Liver (tissue), 9 donors: ENCODE results near the gene NME4. TPM values are rescaled to one million over a fixed set of nuclear protein-coding genes. Genes with fewer than 3 reads are reported as not detected.
A peak's percentile ranks its signal among the peaks of the same experiment; 100 is the strongest.

Source experiments
- DNase-seq: peaks from one replicate; pipeline ENCODE4 v3.0.0-alpha.2; 2017; ENCODE audit warnings: low spot score
- H3K27ac ChIP-seq, 2 donors: one replicate each; pipeline ENCODE4 v1.7.0; 2013; ENCODE audit warnings: inconsistent platforms in 2 of 2, low read length in 2 of 2, control low read depth in 1 of 2, low read depth in 1 of 2, mild to moderate bottlenecking in 1 of 2
- H3K27me3 ChIP-seq, 4 donors: one replicate each; pipeline versions ENCODE4 v1.6.1 to v1.7.0; 2013; ENCODE audit warnings: low read length in 3 of 4, inconsistent platforms in 1 of 4, mild to moderate bottlenecking in 1 of 4, moderate library complexity in 1 of 4; ENCODE audit not compliant: control insufficient read depth in 4 of 4, insufficient read depth in 4 of 4
- H3K36me3 ChIP-seq, 4 donors: one replicate each; pipeline versions ENCODE4 v1.6.1 to v1.7.0; 2013; ENCODE audit warnings: low read length in 3 of 4, mild to moderate bottlenecking in 3 of 4, low read depth in 1 of 4, moderate library complexity in 1 of 4; ENCODE audit not compliant: control insufficient read depth in 4 of 4, insufficient read depth in 3 of 4
- H3K4me1 ChIP-seq, 4 donors: one replicate each; pipeline versions ENCODE4 v1.6.1 to v1.7.0; 2013; ENCODE audit warnings: low read length in 3 of 4, mild to moderate bottlenecking in 3 of 4, moderate library complexity in 1 of 4; ENCODE audit not compliant: control insufficient read depth in 4 of 4, insufficient read depth in 4 of 4
- H3K4me3 ChIP-seq, 3 donors: one replicate each; pipeline versions ENCODE4 v1.6.1 to v1.7.0; 2013; ENCODE audit warnings: low read length in 3 of 3, control low read depth in 1 of 3, low read depth in 1 of 3, mild to moderate bottlenecking in 1 of 3
- H3K9ac ChIP-seq, 2 donors: one replicate each; pipeline ENCODE4 v1.7.0; 2013; ENCODE audit warnings: low read length in 2 of 2, mild to moderate bottlenecking in 2 of 2, moderate library complexity in 2 of 2, control low read depth in 1 of 2, low read depth in 1 of 2
- H3K9me3 ChIP-seq, 4 donors: one replicate each; pipeline versions ENCODE4 v1.6.1 to v1.7.0; 2013; ENCODE audit warnings: low read length in 3 of 4; ENCODE audit not compliant: control insufficient read depth in 4 of 4
- EGR1 ChIP-seq, 2 donors: IDR thresholded peaks; 2 replicates each; pipeline ENCODE4 v1.6.1; 2016 to 2018; ENCODE audit warnings: antibody characterized with exemption in 2 of 2, low read depth in 2 of 2
- FOXA1 ChIP-seq: IDR thresholded peaks from 2 replicates; pipeline ENCODE4 v1.6.1; 2016; ENCODE audit warnings: antibody characterized with exemption
- FOXA2 ChIP-seq: IDR thresholded peaks from 2 replicates; pipeline ENCODE4 v1.6.1; 2016; ENCODE audit warnings: antibody characterized with exemption
- GABPA ChIP-seq, 2 donors: IDR thresholded peaks in 1 of 2; conservative IDR thresholded peaks in 1 of 2; 2 replicates each; pipeline ENCODE4 v1.6.1; 2016; ENCODE audit warnings: antibody characterized with exemption in 2 of 2, mild to moderate bottlenecking in 1 of 2, moderate library complexity in 1 of 2
- HNF4A ChIP-seq, 2 donors: conservative IDR thresholded peaks; 2 replicates each; pipeline ENCODE4 v1.6.1; 2016; ENCODE audit warnings: antibody characterized with exemption in 2 of 2, mild to moderate bottlenecking in 2 of 2
- JUND ChIP-seq, 2 donors: IDR thresholded peaks; 2 replicates each; pipeline ENCODE4 v1.6.1; 2016; ENCODE audit warnings: antibody characterized with exemption in 2 of 2
- MAX ChIP-seq: IDR thresholded peaks from 2 replicates; pipeline ENCODE4 v1.6.1; 2016; ENCODE audit warnings: antibody characterized with exemption
- NR2F2 ChIP-seq: IDR thresholded peaks from 2 replicates; pipeline ENCODE4 v1.6.1; 2016; ENCODE audit warnings: antibody characterized with exemption
- RAD21 ChIP-seq, 2 donors: IDR thresholded peaks; 2 replicates each; pipeline ENCODE4 v1.6.1; 2016; ENCODE audit warnings: antibody characterized with exemption in 2 of 2, mild to moderate bottlenecking in 2 of 2
- REST ChIP-seq: IDR thresholded peaks from 2 replicates; pipeline ENCODE4 v1.6.1; 2016; ENCODE audit warnings: antibody characterized with exemption, mild to moderate bottlenecking
- RXRA ChIP-seq, 2 donors: IDR thresholded peaks; 2 replicates each; pipeline ENCODE4 v1.6.1; 2017 to 2018; ENCODE audit warnings: antibody characterized with exemption in 2 of 2, mild to moderate bottlenecking in 1 of 2
- SP1 ChIP-seq: IDR thresholded peaks from 2 replicates; pipeline ENCODE4 v1.6.1; 2018; ENCODE audit warnings: antibody characterized with exemption, mild to moderate bottlenecking
- TAF1 ChIP-seq: conservative IDR thresholded peaks from 2 replicates; pipeline ENCODE4 v1.6.1; 2016; ENCODE audit warnings: antibody characterized with exemption, mild to moderate bottlenecking
- ZBTB33 ChIP-seq: IDR thresholded peaks from 2 replicates; pipeline ENCODE4 v1.6.1; 2016; ENCODE audit warnings: antibody characterized with exemption
- WGBS: extraction: QIAGEN DNeasy Blood & Tissue Kit; methylation state at CpG from one replicate; pipeline ENCODE4 v1.1.7; 2013; 5-methylcytosine and 5-hydroxymethylcytosine counted together
- polyA plus RNA-seq, 2 donors: library from polyadenylated mRNA; stranded (reverse) in 1 of 2; unstranded in 1 of 2; fragments of 200-250 nt in 1 of 2; fragments of >200 nt in 1 of 2; fragmentation: Nextera tagmentation in 1 of 2; extraction: Ambion mirVana in 1 of 2; gene quantifications; one replicate each; pipeline versions ENCODE4 v1.2.1 to v1.2.3, GENCODE V29; 2013 to 2015
- total RNA-seq, 2 donors: library from RNA; depleted of rRNA; stranded (reverse); fragments of >200 nt; gene quantifications; one replicate each; pipeline ENCODE4 v1.2.3, GENCODE V29; 2014
- TF ChIP-seq, protein P1 (sequence below): fragments of 150-350 bp; IDR thresholded peaks from 2 replicates; pipeline ENCODE4 v1.5.1; 2017; ENCODE audit warnings: improper control_type of control experiment, low read depth, low read length; ENCODE audit not compliant: missing input control
- TF ChIP-seq, protein P2 (sequence below): IDR thresholded peaks from 2 replicates; pipeline ENCODE4 v1.6.1; 2016; ENCODE audit warnings: antibody characterized with exemption
- donor health status: healthy.
- donor health status: healthy.
- donor health status: healthy.
- donor health status: healthy.
- donor health status: healthy.

The NME4 gene
- total and polyA plus RNA-seq, 4 donors = 39.2 to 118 (median 83.9) TPM

DNA sequence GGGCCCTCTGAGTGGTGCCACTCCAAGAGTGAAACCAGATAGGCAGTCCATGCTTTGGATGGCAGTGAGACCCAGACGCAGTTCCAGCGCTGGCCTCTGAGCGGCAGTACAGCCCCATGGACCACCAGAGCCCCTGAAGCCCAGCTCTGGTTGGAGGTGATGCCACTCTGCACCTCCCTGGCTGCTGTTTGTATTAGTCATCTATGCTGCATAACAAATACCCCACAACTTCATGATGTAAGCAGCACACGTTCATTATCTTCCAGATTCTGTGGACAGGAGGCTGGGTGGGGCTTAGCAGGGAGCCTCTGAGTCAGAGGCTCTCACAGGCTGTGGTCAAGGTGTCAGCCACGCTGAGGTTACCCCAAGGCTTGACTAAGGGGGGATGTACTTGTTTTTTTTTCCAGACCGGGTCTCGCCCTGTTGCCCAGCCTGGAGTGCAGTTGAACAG lies 5.1 kb upstream of the NME4 start:
- peaks cover 0 to 7% (median 1%) of the 10 kb centered on the region in 4 donors for H3K4me1 ChIP-seq
- peak; percentile 80 for DNase-seq
- no peaks in the 10 kb centered on the region for H3K27me3 ChIP-seq
- no peak overlapping the region for H3K27ac ChIP-seq
- H3K9ac ChIP-seq = no peak overlapping the region
- no peaks in the 10 kb centered on the region for H3K9me3 ChIP-seq
- 73% methylated on average over 7 of the region's 7 CpGs for WGBS
- no peaks in the 10 kb centered on the region for H3K36me3 ChIP-seq
- no peak overlapping the region for H3K4me3 ChIP-seq
- TF ChIP-seq, protein P1, sequence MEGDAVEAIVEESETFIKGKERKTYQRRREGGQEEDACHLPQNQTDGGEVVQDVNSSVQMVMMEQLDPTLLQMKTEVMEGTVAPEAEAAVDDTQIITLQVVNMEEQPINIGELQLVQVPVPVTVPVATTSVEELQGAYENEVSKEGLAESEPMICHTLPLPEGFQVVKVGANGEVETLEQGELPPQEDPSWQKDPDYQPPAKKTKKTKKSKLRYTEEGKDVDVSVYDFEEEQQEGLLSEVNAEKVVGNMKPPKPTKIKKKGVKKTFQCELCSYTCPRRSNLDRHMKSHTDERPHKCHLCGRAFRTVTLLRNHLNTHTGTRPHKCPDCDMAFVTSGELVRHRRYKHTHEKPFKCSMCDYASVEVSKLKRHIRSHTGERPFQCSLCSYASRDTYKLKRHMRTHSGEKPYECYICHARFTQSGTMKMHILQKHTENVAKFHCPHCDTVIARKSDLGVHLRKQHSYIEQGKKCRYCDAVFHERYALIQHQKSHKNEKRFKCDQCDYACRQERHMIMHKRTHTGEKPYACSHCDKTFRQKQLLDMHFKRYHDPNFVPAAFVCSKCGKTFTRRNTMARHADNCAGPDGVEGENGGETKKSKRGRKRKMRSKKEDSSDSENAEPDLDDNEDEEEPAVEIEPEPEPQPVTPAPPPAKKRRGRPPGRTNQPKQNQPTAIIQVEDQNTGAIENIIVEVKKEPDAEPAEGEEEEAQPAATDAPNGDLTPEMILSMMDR = peak; percentile 77
- TF ChIP-seq JUND (IDR thresholded peaks at IDR 0.05) = no peak
- peak; percentile 82 to 91 for TF ChIP-seq RAD21 (IDR thresholded peaks at IDR 0.05)

DNA sequence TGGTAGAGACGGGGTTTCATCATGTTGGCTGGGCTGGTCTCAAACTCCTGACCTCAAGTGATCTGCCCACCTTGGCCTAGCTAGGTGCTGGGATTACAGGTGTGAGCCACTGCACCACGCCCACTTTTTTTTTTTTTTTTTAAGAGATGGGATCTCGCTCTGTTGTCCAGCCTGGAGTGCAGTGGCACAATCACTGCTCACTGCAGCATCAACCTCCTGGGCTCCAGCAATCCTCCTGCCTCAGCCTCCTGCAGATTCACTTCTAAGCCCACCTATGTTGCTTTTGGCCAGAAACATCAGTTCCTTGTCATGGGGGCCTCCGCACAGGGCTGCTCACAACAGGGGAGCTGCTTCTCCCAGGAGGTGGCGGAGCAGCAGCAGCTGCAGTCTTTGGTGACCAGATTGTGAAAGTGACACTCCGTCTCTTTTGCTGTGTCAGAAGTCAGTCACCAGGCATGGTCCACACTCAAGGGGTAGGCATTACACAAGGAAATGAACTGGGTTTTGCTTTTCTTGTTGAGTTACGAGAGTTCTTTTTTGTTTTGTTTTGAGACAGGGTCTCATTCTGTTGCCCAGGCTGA lies 4.5 kb upstream of the NME4 start:
- TF ChIP-seq FOXA2 = no peak
- no peak for TF ChIP-seq FOXA1
- TF ChIP-seq GABPA (IDR thresholded peaks at IDR 0.05 in 1 of 2, conservative IDR thresholded peaks at IDR 0.05 in 1 of 2) = no peak
- TF ChIP-seq MAX = no peak
- peak in 1 of 2 donors; percentile 9 for TF ChIP-seq RAD21 (IDR thresholded peaks at IDR 0.05)
- TF ChIP-seq RXRA (IDR thresholded peaks at IDR 0.05) = no peak
- Histone ChIP-seq H3K9ac (no peak overlapping the region), H3K4me3 (no peak overlapping the region), H3K27me3 (no peaks in the 10 kb centered on the region), H3K36me3 (no peaks in the 10 kb centered on the region), H3K27ac (no peak overlapping the region), H3K9me3 (no peaks in the 10 kb centered on the region), H3K4me1 (peaks cover 0 to 7% (median 1%) of the 10 kb centered on the region in 4 donors)
- DNase-seq = no peak
- WGBS = 90% methylated on average over 7 of the region's 7 CpGs

DNA sequence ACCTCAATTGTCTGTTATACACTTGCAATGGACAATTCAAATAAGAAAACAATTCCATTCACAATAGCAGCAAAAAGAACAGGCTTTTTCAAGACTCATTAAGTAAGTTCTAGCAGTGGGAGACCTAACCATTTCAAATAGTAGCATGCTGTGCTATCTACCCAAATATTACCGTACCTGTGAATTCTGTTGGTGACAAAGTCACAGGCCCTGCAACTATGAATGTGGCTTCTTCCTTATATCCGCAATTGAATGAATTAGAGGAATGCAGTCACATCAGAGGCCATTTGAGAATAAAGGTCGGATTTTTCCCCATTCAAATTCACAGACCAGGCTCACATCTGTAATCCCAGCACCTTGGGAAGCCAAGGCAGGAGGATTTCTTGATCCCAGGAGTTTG lies 800 bp upstream of the NME4 start:
- Histone ChIP-seq H3K4me3 (no peak overlapping the region), H3K9ac (peak overlapping the region in 1 of 2 donors; percentile 6), H3K36me3 (no peaks in the 10 kb centered on the region), H3K9me3 (no peaks in the 10 kb centered on the region), H3K27ac (peak overlapping the region in 1 of 2 donors; percentile 54), H3K4me1 (peaks cover 3 to 29% (median 16%) of the 10 kb centered on the region in 4 donors), H3K27me3 (no peaks in the 10 kb centered on the region)
- DNase-seq = no peak
- WGBS = 54% methylated on average over 3 of the region's 3 CpGs
- TF ChIP-seq HNF4A (conservative IDR thresholded peaks at IDR 0.05) = no peak
- no peak for TF ChIP-seq GABPA (IDR thresholded peaks at IDR 0.05 in 1 of 2, conservative IDR thresholded peaks at IDR 0.05 in 1 of 2)
- no peak for TF ChIP-seq JUND (IDR thresholded peaks at IDR 0.05)
- no peak for TF ChIP-seq TAF1
- TF ChIP-seq, protein P2, sequence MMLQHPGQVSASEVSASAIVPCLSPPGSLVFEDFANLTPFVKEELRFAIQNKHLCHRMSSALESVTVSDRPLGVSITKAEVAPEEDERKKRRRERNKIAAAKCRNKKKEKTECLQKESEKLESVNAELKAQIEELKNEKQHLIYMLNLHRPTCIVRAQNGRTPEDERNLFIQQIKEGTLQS = no peak
- no peak for TF ChIP-seq ZBTB33
- TF ChIP-seq REST = no peak
- no peak for TF ChIP-seq NR2F2
- no peak for TF ChIP-seq FOXA1
- no peak for TF ChIP-seq EGR1 (IDR thresholded peaks at IDR 0.05; ENCODE audit: low read depth in 2 of 2)
- no peak for TF ChIP-seq SP1
- TF ChIP-seq, protein P1 = no peak
- TF ChIP-seq RAD21 (IDR thresholded peaks at IDR 0.05) = no peak
- TF ChIP-seq MAX = no peak
- no peak for TF ChIP-seq RXRA (IDR thresholded peaks at IDR 0.05)
- no peak for TF ChIP-seq FOXA2
